Adrenal gland (tissue), 12 donors: ENCODE measurements around the gene NFATC4. TPM values are rescaled to one million over a fixed set of nuclear protein-coding genes. Genes with fewer than 3 reads are reported as not detected.

ENCODE experiments used
- DNase-seq, 7 donors: peaks; one replicate each; pipeline ENCODE4 v3.0.0-alpha.2; 2019 to 2020
- H3K27ac ChIP-seq, 5 donors: fragments of 200-600 bp; sonication (generic) in 4 of 5; 1 replicate in 3 of 5; 2 replicates in 2 of 5; pipeline versions ENCODE4 v1.5.1 to v1.8.0; 2016 to 2020; ENCODE audit warnings: mild to moderate bottlenecking in 1 of 5
- H3K27me3 ChIP-seq: fragments of 200-600 bp; 2 replicates; pipeline ENCODE4 v1.8.0; 2021
- H3K36me3 ChIP-seq, 2 donors: fragments of 200-600 bp; replicated peaks in 1 of 2; 1 replicate in 1 of 2; 2 replicates in 1 of 2; pipeline versions ENCODE4 v1.5.1 to v1.8.0; 2018 to 2022
- H3K4me1 ChIP-seq, 2 donors: fragments of 200-600 bp; replicated peaks in 1 of 2; 1 replicate in 1 of 2; 2 replicates in 1 of 2; pipeline versions ENCODE4 v1.5.1 to v1.8.0; 2018 to 2021
- H3K4me3 ChIP-seq, 4 donors: fragments of 200-600 bp; sonication (generic) in 3 of 4; one replicate each; pipeline ENCODE4 v1.5.1; 2016 to 2018
- H3K9me3 ChIP-seq, 3 donors: fragments of 200-600 bp; sonication (generic) in 1 of 3; replicated peaks in 1 of 3; 1 replicate in 2 of 3; 2 replicates in 1 of 3; pipeline versions ENCODE4 v1.5.1 to v1.8.0; 2016 to 2021
- POLR2A ChIP-seq, 2 donors: fragments of 450-650 bp; IDR thresholded peaks; one replicate each; pipeline ENCODE4 v1.6.1; 2017; ENCODE audit warnings: antibody characterized with exemption in 2 of 2, mild to moderate bottlenecking in 2 of 2, moderate library complexity in 1 of 2
- WGBS, 4 donors: extraction: QIAGEN DNeasy Blood & Tissue Kit in 2 of 4; methylation state at CpG; one replicate each; pipeline versions ENCODE4 v1.1.5 to v1.1.7; 2013 to 2017; 5-methylcytosine and 5-hydroxymethylcytosine counted together
- intact Hi-C, 2 donors: fragments of 100-400 bp; cut with DNase I; formaldehyde crosslinking; loops; one replicate each; pipeline versions ENCODE4 v1.14.1 to v1.15.0; 2022 to 2023
- polyA plus RNA-seq, 3 donors: library from polyadenylated mRNA; stranded (reverse); fragments of 200-250 nt in 2 of 3; fragments of 350-450 nt in 1 of 3; fragmentation: Illumina TruSeq in 1 of 3; extraction: RNeasy Lipid Tissue Mini Kit (QIAGEN cat#74804) in 1 of 3; gene quantifications; one replicate each; pipeline ENCODE4 v1.2.3, GENCODE V29; 2013 to 2014
- total RNA-seq, 9 donors: library from RNA; depleted of rRNA in 4 of 9; stranded (reverse); fragments of >200 nt in 4 of 9; fragments of 120-200 nt in 1 of 9; fragmentation: NEBNext Ultra II Directional in 1 of 9; extraction: Animal tissue kit (Norgen Biotek cat#: 25700) in 1 of 9; gene quantifications; one replicate each; pipeline versions ENCODE4 v1.1.0 to v1.2.4, GENCODE V29; 2013 to 2023
- TF ChIP-seq, protein P1 (sequence below), 6 experiments: fragments of 450-650 bp in 4 of 6; fragments of 200-600 bp in 2 of 6; sonication (generic) in 1 of 6; IDR thresholded peaks; 1 replicate in 5 of 6; 2 replicates in 1 of 6; pipeline versions ENCODE4 v1.5.1 to v1.8.0; 2016 to 2021; ENCODE audit warnings: antibody characterized with exemption in 6 of 6, mild to moderate bottlenecking in 2 of 6, moderate library complexity in 1 of 6
- donor health status: healthy with polysubstance abuse.
- donor health status: Bipolar disorder and iron deficiency.
- donor health status: DM: yes; HTN: yes; CAD: no.
- donor health status: DM: no; HTN: no; CAD: no.
- donor health status: DM: no; HTN: no; CAD: no.
- donor health status: DM: yes; HTN: yes; CAD: no.

The NFATC4 gene
- total and polyA plus RNA-seq, 12 donors, result 11.8 to 505 (median 59.8) TPM

DNA sequence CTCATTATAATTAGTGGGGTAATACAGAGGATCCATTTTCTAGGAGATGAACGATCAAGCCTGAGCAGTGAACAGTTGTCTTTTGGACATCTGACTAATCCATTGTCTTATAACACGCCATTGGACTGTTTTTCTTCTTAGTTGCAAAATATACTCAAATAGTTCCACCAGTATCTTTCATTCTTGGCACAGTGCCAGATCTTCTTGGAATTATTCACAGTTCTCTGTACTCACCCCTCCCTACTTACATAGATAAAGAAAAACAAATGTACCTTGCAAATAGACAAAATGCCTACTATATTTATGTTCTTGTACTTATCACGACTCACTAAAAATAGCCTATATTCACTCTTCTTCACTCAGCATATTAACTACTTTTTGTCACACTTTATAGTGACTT lies 57.7 kb downstream of the NFATC4 start:
- H3K4me1 ChIP-seq, result peaks cover 19 to 23% of the 10 kb centered on the region in 2 donors
- H3K36me3 ChIP-seq, result no peaks in the 10 kb centered on the region
- TF ChIP-seq POLR2A (IDR thresholded peaks at IDR 0.05), result no peak
- TF ChIP-seq, protein P1, sequence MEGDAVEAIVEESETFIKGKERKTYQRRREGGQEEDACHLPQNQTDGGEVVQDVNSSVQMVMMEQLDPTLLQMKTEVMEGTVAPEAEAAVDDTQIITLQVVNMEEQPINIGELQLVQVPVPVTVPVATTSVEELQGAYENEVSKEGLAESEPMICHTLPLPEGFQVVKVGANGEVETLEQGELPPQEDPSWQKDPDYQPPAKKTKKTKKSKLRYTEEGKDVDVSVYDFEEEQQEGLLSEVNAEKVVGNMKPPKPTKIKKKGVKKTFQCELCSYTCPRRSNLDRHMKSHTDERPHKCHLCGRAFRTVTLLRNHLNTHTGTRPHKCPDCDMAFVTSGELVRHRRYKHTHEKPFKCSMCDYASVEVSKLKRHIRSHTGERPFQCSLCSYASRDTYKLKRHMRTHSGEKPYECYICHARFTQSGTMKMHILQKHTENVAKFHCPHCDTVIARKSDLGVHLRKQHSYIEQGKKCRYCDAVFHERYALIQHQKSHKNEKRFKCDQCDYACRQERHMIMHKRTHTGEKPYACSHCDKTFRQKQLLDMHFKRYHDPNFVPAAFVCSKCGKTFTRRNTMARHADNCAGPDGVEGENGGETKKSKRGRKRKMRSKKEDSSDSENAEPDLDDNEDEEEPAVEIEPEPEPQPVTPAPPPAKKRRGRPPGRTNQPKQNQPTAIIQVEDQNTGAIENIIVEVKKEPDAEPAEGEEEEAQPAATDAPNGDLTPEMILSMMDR (IDR thresholded peaks at IDR 0.05), result no peak
- WGBS, 4 donors, result 14 to 27% (median 21%) methylated on average over 3 of the region's 3 CpGs
- H3K9me3 ChIP-seq, result no peaks in the 10 kb centered on the region
- H3K27me3 ChIP-seq, result no peaks in the 10 kb centered on the region
- H3K27ac ChIP-seq, result peak overlapping the region in 2 of 5 donors; percentile 2 to 57
- DNase-seq, result peak in 6 of 7 donors; percentile 6 to 60 (median 46)
- no peak overlapping the region for H3K4me3 ChIP-seq
- intact Hi-C loops, result no loop called here

DNA sequence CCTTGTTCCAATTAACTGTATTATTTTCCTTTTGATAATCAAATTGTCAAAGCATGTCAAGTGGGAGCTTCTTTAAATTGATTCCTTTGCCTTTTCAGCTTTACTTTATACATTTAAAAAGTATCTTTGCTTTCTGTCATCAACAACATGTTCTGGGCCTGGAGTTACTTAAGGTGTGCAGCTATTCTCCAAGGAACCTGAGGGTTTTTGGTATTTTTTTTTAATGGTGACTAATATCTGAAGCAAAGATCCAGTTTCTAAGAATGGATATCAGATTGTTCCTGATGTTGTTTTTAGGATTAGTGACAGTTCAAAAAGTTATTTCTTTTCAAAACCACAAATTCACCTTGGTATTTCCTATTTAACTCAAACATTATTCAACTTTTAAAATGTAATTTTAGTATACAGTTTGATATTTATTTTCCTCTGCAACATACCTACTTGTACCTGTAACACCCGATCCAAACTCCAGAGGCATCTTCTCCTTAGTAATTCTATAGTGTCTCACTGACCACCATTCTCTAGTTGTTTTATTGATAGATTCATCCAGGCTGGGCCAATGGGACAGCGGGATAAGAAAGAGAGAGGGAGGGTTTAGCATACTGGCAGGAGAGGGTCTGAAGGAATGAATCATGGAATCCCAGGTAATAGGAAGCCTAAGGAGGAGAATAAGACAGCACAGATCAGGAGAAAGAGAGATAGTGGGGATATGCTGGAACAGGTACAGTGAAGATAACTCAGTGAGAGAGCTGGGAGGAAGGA lies 58.3 kb downstream of the NFATC4 start:
- H3K4me3 ChIP-seq, result no peak overlapping the region
- no peak for DNase-seq
- intact Hi-C loops, result no loop called here
- H3K9me3 ChIP-seq, result no peaks in the 10 kb centered on the region
- H3K4me1 ChIP-seq, result peaks cover 24 to 29% of the 10 kb centered on the region in 2 donors
- H3K27me3 ChIP-seq, result no peaks in the 10 kb centered on the region
- TF ChIP-seq POLR2A (IDR thresholded peaks at IDR 0.05), result no peak
- TF ChIP-seq, protein P1 (IDR thresholded peaks at IDR 0.05), result no peak
- no peaks in the 10 kb centered on the region for H3K36me3 ChIP-seq
- 87 to 94% (median 93%) methylated on average over 2 of the region's 2 CpGs for WGBS, 4 donors
- peak overlapping the region in 1 of 5 donors; percentile 57 for H3K27ac ChIP-seq

DNA sequence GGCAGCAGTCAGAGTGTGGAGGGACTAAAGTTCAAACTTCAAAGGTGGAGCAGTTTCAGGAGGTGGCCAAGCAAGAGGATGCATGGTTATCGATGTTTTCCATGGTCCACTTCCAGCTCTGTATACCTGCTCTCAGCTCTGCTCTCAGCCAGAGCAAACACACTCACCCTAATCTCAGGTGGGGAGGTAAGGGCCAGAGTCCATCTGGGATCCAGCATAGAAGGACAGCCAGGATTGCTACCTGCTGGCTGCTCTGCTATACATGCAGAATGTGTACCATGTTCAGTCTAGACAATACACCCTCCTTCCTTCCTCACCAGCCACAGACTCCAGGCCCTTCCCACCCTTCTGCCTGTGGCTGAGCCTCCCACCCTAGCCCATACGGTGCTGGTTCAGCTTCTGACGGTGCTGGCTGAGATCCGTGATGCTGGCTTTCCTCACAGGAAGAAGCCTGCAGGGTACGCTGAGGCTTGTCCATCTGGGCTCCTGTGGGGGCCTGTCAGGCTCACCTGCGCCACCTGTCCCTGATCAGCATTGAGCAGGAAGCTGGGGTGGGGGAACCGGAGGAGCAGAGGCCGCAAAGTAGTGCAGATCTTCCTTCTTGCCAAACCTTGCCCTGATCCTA lies 59.0 kb downstream of the NFATC4 start:
- WGBS, 4 donors, result 72 to 100% (median 86%) methylated on average over 4 to 8 of the region's 8 CpGs
- peaks cover 31 to 36% of the 10 kb centered on the region in 2 donors for H3K4me1 ChIP-seq
- intact Hi-C loops, result no loop called here
- H3K27me3 ChIP-seq, result no peaks in the 10 kb centered on the region
- DNase-seq, result peak in 3 of 7 donors; percentile 8 to 49 (median 20)
- H3K9me3 ChIP-seq, result no peaks in the 10 kb centered on the region
- TF ChIP-seq POLR2A (IDR thresholded peaks at IDR 0.05), result no peak
- TF ChIP-seq, protein P1 (IDR thresholded peaks at IDR 0.05), result no peak
- no peak overlapping the region for H3K4me3 ChIP-seq
- H3K36me3 ChIP-seq, result no peaks in the 10 kb centered on the region
- H3K27ac ChIP-seq, result no peak overlapping the region
